NCI-H1417 treated with DMSO at 0.1 percent for 48 hours (cell line): ENCODE results near the gene LRPPRC.
"Not testable (repeated sequence)": the region's sequence is repeated elsewhere in the genome, so short reads cannot be mapped to it uniquely, and the experiment has no call there.

Experiments used
- DNase-seq: peaks from one replicate; lab custom pipeline; 2025; lab: John Stamatoyannopoulos, UW

The LRPPRC gene

DNA sequence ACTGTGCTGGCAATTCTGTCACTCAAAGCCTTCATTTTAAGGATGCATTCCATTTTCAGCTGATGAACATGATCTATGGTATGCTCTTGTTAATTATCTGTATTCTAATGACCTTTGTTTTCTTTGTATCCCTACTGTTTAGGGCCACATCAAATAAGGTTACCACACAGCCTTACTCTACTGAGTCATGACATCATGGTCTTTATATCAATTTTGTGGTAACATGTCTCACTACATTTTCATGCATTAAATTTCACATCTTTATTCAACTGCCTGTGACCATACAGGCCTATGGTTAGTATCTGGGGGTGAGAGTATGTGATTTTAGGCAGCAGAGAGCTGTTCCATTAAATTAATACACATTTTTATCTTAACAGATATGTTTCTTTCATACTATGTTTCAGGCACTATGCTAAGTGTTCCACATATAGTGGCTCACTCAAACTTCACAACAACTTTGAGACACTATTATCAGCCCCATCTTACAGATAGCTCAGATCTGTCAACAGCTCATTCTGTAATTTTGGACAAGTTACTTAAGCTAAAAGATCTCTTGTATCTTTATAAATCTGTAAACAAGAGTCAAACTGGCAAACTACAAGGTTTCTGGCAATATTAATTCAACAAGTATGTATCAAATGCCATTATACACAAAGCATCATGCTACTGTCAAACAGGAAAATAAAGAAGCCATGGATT lies 18.0 kb downstream of the LRPPRC start:
- DNase-seq = no peak

DNA sequence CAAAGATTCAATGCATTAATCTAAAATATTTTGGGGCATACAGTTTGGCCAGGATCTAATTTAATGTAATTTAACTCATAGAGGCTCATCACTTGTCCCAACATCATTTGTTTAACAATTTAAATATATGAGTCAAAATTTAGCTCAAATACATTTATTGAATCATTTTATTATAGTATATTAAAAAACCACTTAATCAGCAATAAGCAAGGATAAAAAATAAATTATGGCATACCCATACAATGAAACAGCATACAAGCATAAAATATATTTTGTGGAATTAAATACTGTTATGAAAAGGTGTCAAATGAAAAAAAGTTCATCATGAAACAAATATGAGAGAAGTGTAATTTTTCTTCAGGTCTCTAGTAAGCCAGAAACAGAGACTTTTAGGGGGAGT lies 34.9 kb downstream of the LRPPRC start:
- no peak for DNase-seq

DNA sequence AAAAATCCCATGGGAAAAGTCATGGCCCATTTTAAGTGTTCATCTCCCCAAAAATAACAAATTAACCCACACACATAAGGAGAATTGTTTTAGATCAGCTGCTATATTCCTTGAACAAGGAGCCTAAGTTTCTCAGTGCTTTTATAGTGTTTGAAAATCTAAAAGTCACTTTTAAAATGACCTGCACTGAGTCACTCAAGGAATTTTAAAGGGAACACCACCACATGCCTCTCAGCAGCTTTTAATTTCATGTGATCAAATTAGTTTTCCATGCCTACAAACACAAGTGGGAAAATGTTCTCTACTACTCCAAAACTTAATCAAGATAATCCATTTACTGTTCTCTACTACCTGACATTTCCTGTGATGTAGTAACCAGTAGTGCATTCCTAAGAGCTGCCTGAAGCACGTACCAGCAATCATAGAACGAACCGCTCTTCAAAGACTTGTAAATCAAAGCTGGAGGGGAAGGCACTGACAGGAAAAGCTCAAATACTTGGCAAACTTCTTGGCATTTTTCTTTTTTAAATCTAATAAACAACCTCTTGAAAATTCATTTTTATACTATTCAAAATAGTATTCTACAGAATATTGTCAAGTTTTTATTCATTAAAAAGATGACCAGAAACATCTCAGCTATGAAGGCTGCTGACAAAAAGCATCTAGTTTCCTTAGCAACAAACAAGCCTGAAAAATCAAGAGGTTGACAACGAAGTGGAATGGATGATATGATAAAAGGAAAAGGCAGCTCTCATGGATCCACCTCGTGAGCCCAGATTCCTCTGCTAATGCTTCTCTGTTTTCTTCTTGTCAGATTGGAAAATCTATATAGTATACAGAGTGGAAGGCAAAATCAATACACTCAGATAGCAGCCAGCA lies 37.2 kb downstream of the LRPPRC start:
- DNase-seq = no peak

DNA sequence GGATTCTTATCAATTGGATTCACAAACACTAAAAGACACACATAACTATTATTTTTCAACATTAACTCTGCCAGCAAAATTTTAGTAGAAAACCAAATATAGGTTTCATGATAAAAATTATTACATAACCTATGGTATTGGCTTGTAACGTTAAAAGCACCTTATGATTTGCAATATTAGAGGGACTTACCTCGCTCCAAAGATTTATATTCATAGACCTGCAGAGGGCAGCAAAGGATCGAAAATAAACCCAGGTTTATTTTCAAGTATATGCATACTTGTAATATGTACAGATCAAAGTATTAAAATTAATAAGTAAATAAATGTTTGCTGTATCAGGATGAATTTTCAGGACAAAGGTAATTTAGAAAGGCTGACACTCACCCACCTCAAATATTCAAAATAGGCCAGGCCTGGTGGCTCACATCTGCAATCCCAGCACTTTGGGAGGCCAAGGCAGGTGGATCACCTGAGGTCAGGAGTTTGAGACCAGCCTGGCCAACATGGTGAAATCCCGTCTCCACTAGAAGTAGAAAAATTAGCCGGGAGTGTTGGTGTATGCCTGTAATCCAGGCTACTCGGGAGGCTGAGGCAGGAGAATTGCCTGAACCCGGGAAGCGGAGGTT lies 45.3 kb downstream of the LRPPRC start:
- no peak for DNase-seq

DNA sequence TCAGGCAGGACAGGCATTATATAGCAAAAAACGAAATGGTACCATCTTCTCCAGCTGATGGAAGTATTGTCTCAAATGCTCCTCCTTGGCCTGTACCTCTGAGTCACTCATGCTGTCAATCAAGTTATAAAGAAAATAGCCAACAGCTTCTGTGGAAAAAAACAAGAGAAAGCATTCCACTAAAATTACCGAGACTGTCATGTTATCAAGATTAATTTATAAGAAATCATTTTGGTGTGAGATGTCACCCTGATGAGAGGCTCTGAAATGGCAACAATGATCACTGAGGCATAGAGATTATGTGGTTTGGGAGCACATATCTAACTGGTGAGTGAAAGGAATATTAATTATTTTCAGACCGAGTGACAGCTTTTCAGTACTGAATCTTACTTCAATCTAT lies 47.4 kb downstream of the LRPPRC start:
- DNase-seq = no peak

DNA sequence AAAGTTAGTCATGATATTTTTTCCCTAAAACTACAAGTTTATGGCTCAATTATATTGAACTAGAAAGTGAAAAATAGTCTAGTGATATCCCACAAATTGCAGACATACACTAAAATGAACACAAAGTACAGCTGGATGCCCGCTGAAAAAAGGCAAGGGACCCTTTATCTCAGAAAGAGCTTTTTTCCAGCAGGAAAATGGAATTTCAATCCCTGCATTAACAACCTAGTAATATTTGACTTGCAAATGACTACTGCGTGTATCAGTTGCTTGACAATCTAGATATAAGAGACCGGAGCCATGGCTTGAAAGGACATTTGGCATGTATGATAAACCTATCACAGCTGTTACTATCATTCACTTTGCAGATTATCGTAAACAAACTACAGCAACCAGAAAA lies 49.1 kb downstream of the LRPPRC start:
- no peak for DNase-seq

DNA sequence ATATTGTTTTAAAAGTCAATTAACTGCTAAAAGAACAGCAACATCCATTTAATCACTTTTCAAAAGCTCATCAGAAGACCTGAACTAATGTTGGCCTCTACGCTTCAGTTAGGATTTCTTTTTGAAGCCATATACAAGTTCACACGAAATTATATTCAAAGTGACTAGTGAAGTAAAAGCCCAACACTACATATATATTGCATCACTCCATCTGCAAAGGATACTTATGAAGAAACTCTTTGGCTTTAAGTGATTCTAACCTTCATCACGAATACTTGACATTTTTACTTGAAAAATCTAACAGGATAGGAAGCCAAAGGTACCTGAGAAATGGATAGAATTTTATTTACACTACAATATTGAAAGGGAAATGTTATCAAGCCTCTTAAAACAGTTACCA lies 50.4 kb downstream of the LRPPRC start:
- no peak for DNase-seq

DNA sequence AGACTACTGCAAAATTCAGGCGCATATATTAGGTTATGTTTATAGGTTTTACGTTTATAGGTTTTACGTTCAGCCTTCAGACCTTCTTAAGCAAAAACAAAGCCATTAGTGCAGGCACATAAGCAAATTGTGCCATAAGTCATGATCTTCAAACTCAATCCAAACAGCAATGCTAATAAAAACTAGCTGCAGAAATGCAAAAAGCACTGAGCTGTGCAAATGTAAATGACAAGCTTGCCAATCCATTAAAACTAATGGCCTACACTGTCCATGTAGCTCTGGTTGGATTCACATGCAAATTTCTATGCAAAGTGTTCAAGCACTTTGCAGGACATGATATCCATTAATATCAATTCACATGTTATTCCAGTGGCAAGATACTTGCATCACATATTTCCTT lies 50.9 kb downstream of the LRPPRC start:
- DNase-seq = no peak

DNA sequence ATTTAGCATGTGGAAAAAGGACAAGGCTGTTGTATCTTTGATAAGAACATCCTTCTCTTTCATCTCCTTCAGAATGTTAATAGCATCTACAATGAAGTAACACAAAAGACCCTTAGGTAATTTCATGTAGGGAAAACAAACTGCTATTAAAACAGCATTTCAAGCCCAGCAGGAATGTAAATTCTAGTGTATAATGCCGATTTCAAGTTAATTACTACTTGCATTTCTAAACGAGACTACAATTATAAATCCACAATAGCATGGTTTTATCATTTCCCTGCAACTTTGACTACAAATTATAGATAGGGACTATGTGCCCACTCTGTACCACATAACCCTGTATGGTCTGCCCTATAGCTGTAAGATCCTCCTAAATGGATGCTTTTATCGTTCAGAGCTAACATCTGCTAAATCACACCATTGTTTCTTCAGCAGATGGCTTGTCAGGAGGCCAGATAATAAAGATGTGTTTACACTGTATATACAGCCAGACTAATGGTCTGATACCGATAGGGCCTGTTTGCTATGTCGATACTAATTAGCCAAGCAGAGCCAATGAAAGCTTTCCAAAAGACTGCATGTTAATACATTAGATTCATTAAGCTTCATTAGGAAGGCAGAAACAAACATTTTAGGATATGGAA lies 51.9 kb downstream of the LRPPRC start:
- DNase-seq = peak; percentile 74

DNA sequence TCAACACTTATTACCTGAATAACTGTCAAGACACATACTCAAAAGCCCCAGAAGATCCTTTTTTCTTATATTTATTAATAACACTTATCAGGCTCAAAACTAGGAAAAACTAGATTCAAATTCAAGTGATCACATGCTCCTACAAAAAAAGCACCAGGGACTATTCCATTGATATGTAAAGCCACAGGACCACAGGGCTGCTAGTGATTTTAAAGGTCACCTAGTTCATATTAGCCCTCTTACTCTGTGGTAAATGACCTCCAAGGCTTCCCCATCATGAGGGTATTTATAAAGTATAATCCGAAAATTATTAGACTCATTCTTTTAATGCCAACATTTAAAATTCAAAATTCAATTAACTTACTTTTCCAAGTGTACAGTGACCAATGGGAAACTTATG lies 52.5 kb downstream of the LRPPRC start:
- DNase-seq = no peak

DNA sequence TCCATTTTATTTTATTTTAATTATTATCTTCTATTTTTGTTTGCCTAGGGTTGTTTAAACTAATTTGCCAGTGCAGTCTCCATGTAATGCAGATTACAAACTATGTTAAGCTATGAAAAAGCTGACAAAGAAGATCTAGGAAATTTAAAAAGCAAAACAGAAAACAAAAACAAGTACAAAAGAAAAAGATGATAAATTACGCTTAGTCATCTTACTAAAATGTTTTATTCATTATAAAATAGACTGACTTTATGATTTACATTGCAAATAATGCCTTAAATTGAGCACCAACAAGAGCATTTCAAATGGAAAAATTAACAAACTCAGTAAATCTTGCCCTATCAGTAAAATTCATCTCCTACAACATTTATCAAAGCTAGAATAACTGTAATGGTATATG lies 52.9 kb downstream of the LRPPRC start:
- DNase-seq = no peak

DNA sequence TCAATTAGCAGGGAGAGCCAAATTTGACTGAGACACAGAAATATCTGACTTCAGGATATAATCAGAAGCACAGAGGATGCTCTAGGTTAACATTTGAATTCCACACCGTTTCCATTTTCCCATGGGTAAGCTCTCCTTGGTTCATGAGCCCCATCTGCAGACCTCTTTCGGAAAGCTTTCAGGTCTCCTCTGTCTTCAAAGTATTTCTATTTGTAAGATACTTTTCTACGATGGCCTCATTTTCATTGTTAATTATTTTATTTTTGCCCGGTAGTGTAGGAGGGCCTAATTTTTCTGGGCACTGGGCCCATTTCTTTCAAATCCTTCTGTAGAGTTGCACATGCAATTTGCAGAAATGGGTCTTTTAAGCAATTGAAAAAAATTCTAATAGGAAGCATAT lies 53.8 kb downstream of the LRPPRC start:
- DNase-seq = no peak

DNA sequence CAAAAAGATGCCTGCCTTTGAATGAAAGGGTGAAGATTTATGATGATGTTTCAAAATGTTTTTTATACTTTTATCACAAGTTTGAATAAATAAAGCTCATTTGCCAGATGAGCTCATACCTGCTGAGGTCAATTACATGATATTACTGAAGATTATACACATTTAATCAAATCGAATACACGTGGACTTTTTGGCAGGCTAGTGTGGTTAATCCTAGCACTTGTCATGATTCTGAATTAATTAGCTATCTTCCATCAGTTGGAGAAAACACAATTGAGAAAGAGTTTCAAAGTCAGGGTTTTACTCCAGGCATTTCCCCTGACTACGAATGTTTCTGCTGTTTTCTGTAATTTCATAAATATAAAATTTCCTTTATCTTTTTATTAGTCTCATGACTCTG lies 54.4 kb downstream of the LRPPRC start:
- no peak for DNase-seq

DNA sequence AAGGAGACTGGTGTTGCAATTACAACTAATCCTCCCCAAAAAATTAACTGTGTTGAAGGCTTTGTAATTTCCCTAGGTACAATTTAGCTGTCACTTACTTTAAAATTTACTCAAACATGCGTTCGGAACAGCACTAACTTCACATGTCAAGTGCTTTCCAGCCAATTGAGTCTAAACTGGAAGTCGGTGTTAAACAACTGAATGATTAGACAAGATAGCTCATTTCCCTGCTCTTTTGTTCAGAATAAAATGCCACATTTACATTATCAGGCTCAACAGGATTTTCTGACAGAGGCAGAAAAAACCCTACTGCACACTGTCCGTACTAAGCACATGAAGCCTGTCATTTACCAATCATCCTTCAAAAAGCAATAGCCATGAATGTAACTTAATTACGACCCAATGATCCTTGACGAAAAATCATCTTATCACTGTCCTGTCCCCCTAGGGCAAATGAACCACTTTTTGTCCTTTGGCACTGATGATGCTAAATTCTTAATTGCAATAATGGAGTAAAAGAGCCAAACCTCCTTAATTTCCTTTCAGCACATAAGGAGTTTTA lies 56.0 kb downstream of the LRPPRC start:
- DNase-seq = peak; percentile 50

DNA sequence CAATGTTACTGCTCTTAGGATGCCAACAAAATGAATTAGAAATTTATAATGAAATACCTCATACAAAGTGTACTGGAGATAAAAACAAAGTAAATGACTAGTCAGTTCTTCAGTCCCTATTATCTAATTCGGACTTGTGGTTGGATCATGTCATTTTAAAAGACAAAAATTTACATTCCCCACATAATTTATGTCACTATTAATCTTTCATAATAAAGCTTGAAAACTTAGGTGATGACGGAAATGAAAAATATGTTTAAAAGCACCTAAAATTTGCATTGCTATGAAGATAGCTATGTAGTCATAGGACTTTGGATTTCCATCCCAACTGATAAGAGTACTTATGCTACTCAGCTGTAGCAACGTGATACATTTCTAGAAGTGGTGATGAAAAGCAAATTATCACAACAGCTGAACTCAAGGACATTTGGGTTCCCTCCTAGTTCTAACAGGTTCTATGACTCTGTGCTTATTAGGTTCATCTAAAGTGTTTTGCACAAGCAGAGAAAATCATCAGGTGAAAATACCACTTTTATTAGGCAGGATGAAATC lies 58.4 kb downstream of the LRPPRC start:
- no peak for DNase-seq

DNA sequence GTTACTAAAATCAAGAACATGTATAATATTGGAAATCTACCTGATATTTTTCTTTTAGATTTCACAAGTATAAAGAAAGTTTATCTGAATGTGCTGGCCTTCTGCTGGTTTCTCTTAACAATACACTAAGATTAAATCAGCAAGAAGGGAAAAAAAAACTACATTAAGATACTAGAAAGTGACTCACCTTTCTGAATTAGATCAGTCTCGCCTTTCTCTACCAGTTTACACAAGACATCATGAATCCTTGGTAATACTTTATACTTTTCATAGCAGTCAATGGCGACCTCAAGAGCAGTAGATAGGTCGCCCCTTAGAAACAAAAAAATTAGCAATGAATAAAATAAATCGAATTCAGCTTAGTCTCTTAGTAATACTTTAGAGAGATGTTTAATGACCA lies 61.2 kb downstream of the LRPPRC start:
- DNase-seq = no peak

DNA sequence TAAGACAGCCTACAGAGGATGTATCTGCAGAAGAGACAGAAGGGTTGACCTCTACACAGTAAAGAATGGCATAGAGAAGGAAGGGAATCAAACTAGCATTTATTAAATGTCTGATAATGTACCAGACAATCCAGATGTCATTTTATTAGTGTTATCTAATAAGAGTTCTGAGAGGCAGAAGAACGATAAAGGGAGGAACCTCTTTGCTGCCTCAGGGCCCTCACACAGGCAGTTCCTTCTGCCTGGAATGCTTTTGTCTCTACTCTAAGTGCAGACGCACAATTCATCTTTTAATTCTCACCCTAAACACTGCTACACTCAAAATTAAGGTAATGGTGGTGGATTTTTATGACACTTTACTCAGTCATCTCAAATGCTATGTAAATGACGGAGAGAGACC lies 64.5 kb downstream of the LRPPRC start:
- no peak for DNase-seq

DNA sequence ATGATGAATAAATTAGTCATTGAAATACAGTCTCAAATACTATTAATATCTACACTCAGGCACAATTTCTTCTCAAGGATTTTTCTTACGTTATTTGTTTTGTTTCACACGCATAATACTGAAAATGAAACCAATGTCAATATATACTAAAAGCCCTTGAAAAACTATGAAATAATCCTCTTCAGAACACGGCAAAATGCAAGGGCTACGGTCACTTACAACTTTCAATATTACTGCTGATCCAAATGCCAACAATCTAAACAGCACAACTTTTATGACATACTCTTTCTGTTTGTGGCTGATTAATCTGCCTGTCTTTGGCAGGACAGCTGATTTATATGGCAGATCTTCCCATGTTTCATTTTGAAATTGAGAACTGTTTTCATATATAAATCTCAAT lies 68.3 kb downstream of the LRPPRC start:
- no peak for DNase-seq

DNA sequence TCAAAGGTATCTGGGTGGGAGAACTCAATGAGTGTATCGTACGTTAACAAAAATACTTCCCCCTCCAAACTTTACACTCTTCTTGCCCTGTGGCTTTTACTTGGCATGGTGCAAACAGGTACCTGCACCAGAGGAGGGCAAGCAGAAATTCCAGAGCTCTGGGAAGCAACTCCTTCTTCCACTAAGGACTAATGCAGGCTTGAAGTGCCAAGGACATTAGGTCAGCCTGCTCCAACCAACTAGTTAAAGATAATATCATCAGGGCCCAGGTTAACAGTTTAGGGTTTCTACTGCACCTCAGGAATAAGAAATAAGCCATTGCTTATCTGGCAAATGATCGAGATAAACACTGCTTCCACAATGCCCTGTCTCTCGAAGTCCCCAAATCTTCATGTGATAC lies 70.4 kb downstream of the LRPPRC start:
- DNase-seq = no peak

DNA sequence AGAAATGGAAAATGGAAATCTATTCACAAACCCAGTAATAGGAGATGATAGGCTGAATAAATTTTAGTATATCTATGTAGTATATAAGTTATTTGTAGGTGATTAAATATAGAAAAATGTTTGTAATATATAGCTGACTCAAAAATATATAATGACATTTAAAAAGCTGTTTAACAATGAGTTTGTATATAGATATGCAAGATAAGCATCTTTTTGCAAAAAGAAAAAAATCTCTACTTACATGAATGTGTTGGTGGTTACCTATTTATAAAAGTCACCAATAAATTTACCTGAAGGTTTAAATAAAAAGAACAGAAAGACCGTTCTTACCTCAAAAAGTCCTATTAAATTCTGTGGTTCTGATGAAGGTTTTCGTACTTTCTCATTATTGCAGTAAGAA lies 71.3 kb downstream of the LRPPRC start:
- DNase-seq = no peak

DNA sequence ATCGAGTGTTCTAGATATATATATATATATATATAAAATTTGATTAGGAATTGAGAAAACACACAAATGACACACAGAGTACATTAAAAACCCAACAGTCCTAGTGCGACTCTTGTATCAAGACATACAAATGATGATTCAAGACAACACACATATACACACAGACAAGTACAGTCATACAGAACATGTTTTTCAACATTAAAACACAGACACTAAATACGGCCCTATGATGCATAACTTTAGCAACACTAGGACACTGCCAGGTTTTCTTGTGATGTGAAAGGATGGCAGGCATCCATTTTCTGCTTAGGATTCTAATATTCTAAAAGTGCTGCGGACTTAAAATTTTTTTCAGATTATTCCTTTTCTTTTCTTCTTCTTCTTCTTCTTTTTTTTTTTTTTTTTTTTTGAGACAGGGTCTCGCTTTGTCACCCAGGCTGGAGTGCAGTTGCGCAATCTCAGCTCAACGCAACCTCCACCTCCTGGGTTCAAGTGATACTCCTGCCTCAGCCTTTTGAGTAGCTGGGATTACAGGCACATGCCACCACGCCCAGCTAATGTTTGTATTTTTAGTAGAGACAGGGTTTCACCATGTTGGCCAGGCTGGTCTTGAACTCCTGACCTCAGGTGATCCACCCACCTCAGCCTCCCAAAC lies 84.5 kb downstream of the LRPPRC start:
- not testable (repeated sequence) for DNase-seq
